Epithelial cell of esophagus (primary cell): ENCODE measurements around the gene DENND1C.

Experiments
- DNase-seq: peaks from one replicate; pipeline ENCODE4 v3.0.0; 2010; ENCODE audit warnings: low read depth
- H3K4me3 ChIP-seq: 2 replicates; pipeline ENCODE4 v1.5.1; 2011; ENCODE audit warnings: mild to moderate bottlenecking, low read length, control low read depth
- TF ChIP-seq, protein P1 (sequence below): IDR thresholded peaks from 2 replicates; pipeline ENCODE4 v1.5.1; 2011; ENCODE audit warnings: low read depth, mild to moderate bottlenecking, low read length, control low read depth, inconsistent platforms; ENCODE audit not compliant: insufficient read depth; ENCODE audit errors: missing control alignments

The DENND1C gene

GRCh38 chr19:6467384-6467783, 14.2 kb downstream of the DENND1C start:
- no peak for DNase-seq
- H3K4me3 ChIP-seq: no peak overlapping the region
- TF ChIP-seq, protein P1, sequence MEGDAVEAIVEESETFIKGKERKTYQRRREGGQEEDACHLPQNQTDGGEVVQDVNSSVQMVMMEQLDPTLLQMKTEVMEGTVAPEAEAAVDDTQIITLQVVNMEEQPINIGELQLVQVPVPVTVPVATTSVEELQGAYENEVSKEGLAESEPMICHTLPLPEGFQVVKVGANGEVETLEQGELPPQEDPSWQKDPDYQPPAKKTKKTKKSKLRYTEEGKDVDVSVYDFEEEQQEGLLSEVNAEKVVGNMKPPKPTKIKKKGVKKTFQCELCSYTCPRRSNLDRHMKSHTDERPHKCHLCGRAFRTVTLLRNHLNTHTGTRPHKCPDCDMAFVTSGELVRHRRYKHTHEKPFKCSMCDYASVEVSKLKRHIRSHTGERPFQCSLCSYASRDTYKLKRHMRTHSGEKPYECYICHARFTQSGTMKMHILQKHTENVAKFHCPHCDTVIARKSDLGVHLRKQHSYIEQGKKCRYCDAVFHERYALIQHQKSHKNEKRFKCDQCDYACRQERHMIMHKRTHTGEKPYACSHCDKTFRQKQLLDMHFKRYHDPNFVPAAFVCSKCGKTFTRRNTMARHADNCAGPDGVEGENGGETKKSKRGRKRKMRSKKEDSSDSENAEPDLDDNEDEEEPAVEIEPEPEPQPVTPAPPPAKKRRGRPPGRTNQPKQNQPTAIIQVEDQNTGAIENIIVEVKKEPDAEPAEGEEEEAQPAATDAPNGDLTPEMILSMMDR: no peak

GRCh38 chr19:6466526-6467248, 14.9 kb downstream of the DENND1C start:
- H3K4me3 ChIP-seq: no peak overlapping the region
- no peak for DNase-seq
- TF ChIP-seq, protein P1: no peak

GRCh38 chr19:6465663-6466062, 15.9 kb downstream of the DENND1C start:
- no peak for DNase-seq
- TF ChIP-seq, protein P1: no peak
- H3K4me3 ChIP-seq: no peak overlapping the region

- H3K4me3 ChIP-seq: peak overlapping the region; percentile 82
- DNase-seq: no peak
- TF ChIP-seq, protein P1: no peak
Observed at GRCh38 chr19:6465006-6465405, 16.6 kb downstream of the DENND1C start.

- peak; percentile 86 for DNase-seq
- TF ChIP-seq, protein P1: no peak
- peak within 1 kb of the TSS; percentile 82 for H3K4me3 ChIP-seq
Observed at GRCh38 chr19:6464070-6464873, 17.3 kb downstream of the DENND1C start, which contains the start of gene CRB3. TSS of gene CRB3 (plus strand) at chr19:6464271. CDS start at chr19:6464702, 431 bp downstream.

DNA sequence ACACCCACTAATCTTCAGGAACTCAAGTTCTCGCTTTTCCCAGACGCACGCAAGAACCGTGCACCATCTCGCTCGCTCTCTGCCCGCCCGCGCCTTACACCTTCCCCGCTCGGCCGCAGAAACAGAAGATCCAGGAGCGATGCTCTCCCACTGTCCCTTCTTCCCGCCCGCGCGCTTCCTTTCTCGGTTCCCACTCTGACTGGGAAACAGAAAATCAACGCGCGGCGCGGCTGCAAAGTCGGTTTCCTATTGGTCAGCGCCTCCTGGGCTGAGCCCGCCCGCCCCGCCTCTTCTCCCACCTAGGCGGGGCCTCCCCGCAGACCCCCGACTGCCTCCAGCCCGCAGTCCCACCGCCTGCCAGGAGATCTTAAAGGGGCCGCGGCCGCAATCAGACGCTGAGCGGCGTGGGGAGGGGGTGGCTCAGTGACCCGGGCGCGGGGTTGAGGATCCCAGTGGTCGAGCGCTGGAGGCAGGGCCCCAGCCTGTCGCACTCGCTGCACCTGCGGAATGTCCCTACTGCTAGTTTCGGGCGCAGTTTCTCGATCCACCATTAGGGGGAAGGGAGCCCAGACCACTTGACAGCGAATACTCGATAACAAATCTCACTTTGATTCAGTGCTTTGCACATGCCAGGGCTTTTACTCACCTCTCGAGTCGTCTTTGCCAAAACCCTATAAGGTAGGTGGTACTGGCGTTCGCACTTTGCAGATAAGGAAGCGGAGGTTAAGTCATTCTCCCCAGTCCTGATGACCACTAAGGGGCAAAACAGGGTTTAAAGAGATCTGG, 21.3 kb downstream of the DENND1C start:
- H3K4me3 ChIP-seq: peak overlapping the region; percentile 62

More for the DNA sequence above, 21.3 kb downstream of the DENND1C start:
- peak; percentile 99 for DNase-seq
- TF ChIP-seq, protein P1: peak; percentile 66
